Measurements from ENCODE around the gene PRKCA.

- no peak for TF ChIP-seq POLR2A (IDR thresholded peaks at IDR 0.05)
- no peak for TF ChIP-seq CTCF (IDR thresholded peaks at IDR 0.05)
Observed at GRCh38 chr17:66414561-66415175, 112.3 kb downstream of the PRKCA start.

Data from vagina (tissue), 2 donors.